ENCODE measurements around the gene ECE1. TPM values are rescaled to one million over a fixed set of nuclear protein-coding genes. Genes with fewer than 3 reads are reported as not detected.
A peak's percentile ranks its signal among the peaks of the same experiment; 100 is the strongest.
"Not testable (repeated sequence)": the region's sequence is repeated elsewhere in the genome, so short reads cannot be mapped to it uniquely, and the experiment has no call there.

Gene ECE1
- total RNA-seq, 1 experiment from 2014 or later, result 69.8 TPM

DNA sequence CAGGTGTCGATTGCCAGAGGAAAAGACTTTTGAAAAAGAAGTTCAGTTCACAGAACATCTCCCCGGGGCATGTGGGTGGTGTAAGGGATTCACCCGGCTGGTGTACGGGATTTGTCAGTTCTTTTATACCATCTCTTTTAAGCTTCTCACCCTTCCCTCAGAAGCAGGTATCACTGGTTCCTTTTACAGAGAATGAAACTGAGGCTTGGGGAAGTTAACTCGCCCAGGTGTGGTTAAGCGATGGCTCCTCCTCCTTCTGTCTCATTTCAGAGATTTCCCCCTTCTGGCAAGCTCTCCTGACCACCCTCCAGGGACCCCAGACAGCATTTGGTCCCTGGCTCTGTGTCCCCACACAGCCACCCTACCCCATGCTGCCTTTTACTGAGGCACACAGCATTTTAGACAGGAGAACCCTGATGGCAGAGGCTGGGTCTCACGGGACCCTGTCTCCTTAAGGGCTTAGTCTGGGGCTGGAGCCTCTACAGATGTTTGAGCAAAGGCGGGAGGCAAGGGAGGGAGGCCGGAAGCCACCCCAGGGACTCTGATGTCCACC is 2.8 kb upstream of the ECE1 start:
- DNase-seq (ENCODE audit: low read depth), result no peak

DNA sequence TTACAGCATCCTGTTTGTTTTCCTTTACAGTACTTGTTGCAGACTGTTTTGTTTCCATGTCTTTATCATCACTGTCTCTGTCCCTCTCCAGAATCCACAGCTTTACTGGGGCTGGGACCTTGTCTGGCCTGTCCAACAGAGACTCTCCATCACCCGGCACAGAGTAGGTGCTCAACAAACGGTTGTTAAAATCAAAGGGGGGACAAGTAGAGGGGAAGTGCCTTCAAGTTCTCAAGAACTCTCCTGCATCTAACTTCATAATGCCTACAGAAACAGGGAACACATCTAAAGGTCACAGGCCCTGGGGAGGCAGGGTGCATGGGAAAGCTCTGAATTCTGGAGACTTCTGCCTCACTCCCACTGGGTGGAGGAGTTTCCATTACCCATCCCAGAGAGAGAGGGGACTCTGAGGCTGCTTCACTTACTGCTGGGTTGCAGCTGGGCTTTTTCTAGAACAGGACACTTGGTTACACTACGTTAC is 2.3 kb upstream of the ECE1 start:
- no peak for DNase-seq (ENCODE audit: low read depth)

DNA sequence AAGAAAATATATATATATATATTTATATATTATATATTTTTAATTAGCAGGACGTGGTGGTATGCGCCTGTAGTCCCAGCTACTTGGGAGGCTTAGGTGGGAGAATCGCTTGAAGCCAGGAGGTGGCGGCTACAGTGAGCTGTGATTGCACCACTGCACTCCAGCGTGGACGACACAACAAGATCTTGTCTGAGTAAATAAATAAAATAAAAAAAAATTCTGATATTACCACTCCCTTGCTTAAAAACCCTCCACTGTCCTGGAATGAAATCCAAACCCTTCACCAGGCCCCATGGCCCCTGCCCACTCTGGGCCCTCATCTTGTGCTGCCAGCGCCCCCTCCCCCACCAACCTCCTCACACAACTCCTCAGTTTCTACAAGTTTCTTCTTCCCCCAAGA is 1.7 kb upstream of the ECE1 start:
- no peak for DNase-seq (ENCODE audit: low read depth)

DNA sequence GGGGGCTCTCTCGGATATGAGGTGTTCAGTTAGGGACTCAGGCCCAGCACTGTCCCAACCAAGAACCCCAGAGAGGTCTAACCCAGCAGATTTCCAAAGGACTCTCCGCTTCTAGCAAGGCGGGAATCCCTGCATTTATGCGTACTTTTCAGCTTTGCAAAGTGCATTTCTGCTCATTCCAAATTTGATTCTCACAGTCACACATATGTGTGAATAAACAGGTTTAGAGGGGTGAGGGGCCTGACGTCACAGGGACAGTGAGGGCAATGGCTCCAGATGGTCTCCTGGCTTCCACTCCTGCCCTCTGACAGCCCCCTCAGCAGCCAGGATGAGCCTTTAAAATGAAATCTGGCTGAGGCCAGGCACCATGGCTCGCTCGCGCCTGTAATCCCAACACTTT is 921 bp upstream of the ECE1 start:
- no peak for DNase-seq (ENCODE audit: low read depth)

DNA sequence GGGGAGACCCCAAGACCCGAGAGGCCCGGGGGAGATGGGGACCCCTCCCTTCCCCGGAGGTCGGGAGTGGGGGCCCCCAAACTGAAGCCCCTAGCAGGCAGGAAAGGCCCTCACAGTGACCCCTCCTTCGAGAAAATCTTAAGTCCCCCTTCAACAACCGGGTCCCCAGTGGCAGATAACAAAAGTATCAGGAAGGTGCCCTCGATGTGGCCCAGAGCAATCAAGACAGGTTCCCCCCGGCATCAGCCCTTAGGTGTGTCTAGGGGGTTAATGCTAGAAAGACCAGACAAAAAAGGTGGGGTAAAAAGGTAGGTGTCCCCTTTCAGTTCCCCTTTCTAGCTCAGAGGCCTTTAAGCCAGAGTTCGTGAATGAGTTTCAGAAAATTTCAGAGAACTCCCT is 282 bp upstream of the ECE1 start:
- no peak for DNase-seq (ENCODE audit: low read depth)

DNA sequence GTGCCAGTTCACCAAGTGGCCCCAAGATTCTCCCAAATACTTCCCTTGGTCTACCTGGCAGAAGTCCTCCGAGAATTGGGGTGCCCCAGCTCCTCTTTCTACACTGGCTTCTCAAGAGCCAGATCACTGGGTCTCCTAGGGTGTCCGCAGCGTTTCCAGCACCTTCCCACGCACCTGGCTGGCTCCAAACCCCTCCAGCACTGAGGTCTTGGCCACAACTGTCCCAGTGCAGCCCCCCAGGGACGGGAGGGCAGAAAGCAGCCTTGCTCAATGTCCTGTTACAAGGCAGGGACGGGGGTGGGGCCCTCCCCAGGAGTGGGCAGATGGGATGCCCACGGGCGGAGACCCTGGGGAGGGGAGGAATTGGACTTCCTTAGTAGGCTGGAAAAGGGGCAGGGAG is 1.1 kb downstream of the ECE1 start:
- DNase-seq (ENCODE audit: low read depth), result no peak

DNA sequence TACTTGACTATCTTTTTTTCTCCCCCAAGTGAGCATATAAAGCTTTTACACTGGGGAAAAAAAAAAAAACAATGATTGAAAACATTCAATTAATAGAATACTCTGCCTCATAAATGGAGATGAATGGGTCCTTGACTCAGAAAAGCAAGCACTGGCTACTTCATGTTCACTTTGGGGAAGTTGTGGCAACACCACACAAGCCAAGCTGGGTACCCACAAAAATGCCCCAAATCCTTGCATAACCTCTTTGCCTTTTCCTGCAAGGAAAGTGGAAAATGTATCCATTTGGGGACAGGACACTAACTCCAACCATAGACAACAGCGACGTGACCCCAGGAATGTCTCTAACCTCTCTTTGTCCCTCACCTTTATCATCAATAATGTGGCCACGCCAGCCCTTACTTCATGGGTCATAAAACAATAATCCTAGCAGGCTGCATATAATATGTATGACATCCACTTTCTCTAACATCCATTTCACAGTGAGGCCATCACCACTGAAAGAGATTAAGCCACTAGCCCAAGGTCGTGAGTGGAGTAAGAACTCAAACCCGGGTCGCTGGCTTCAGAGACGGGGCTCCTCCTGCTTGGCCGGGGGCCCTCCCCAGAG is 2.3 kb downstream of the ECE1 start:
- DNase-seq (ENCODE audit: low read depth), result no peak

DNA sequence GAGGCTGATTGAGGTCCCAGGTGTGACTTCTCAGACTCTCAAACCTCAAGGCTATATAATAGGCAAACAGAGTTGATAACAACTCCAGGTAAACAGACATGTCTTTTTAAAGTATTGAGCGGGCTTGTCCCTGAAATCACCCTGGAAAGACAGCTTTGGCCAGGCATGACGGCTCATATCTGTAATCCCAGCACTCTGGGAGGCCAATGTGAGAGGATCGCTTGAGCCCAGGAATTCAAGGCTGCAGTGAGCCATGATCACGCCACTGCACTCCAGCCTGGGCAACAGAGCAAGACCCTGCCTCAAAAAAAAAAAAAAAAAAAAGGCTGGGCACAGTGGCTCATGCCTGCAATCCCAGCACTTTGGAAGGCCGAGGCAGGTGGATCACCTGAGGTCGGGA is 4.9 kb downstream of the ECE1 start:
- not testable (repeated sequence) for DNase-seq (ENCODE audit: low read depth)

DNA sequence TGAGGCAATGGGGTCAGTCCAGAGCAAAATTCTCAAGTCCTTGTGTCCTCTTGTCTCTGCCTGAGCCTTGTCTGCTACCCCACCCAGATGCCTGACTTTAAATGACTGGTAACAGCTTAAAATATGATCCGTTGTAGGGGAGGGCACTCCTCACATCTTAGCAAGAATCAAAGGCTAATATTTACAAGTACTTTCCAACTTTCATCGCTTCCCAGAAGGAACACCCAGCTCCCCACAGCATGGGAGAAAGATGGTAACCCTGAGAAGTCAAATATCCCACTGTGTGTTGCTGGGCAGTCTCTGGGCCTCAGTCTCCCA is 5.2 kb downstream of the ECE1 start:
- DNase-seq (ENCODE audit: low read depth), result no peak

DNA sequence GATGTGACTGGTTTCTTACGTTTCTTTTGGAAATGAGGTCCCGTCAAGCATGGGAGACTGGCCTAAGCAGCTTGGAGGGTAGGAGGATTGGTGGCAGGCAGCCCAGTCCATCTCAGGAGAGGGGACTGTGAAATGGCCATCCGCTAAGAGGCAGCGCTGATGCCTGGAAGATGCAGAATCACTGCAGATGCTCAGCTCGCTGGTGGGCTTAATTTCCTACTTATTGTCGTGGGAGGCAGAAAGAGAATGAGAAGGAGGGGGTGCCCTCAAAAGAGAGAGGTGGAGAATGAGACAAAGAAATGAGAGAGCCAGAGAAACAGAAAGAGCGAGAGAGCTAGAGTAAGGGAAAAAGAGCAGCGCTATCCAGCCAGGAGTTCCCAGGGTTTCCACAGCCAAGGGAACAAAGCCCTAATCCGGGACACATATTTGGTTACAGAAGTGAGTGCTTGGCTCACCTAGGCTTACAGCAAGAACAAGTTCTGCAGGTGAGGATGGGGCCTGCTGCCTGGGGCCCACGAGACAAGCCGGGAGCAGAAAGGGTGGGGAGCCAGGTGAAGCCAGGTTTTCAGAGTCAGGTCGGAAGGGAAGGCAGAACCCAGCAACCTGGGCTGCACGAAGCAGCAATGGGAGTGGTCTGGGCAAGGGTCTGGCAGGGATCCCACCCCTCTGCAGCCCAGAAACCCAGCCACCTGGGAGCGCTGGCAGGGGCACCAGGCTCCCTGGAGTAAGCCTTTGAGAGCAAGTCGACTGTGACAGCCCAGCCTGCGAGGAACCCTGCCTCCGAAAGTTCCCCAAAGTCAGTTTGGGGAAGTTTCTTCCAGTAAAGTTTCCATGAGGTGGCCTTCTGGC is 5.8 kb downstream of the ECE1 start:
- DNase-seq (ENCODE audit: low read depth), result no peak

DNA sequence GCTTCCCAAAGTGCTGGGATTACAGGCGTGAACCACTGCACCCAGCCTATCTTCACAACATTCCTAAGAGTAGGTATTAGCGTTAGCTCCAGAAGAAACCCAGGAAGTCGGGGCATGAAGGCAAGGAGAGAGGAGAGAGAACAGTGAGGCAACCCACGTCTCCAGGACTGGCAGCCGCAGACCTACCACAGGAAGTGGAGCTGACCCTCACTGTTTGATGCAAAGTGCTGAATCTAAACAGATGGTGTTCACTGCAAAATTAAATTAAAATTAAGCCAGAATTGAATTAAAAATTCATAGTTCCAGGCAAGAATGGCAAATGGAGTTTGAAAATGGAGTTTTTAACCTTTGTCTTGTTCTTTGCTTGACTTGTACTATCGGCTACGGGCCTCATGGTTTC is 6.7 kb downstream of the ECE1 start:
- no peak for DNase-seq (ENCODE audit: low read depth)

DNA sequence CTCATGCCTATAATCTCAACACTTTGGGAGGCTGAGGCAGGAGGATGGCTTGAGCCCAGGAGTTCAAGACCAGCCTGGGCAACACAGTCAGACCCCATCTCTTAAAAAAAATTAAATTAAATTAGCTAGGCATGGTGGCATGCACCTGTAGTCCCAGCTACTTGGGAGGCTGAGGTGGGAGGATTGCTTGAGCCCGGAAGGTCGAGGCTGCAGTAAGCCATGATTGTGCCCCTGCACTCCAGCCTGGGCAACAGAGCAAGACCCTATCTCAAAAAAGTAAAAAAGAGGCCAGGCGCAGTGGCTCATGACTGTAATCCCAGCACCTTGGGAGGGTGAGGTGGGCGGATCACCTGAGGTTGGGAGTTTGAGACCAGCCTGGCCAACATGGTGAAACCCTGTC is 8.2 kb downstream of the ECE1 start:
- DNase-seq (ENCODE audit: low read depth), result not testable (repeated sequence)

DNA sequence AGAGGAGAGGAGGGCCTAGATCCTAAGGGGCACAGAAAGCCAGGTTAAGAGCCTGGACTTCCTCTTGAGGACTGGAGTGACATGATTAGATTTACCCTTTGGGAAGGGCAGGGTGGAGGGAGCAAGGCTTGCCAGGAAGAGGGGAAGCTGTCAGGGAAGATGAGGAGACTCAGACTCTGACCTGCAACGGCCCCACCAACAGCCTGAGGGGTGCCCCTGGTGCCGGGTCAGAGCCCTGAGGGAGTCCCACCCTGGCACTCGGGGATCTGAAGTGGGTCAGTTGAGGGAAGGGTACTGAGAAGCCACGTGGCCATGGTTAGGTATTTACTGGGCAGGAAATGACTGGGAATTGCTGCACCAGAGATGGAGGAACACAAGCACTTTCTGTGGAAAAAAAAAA is 9.8 kb downstream of the ECE1 start:
- no peak for DNase-seq (ENCODE audit: low read depth)

DNA sequence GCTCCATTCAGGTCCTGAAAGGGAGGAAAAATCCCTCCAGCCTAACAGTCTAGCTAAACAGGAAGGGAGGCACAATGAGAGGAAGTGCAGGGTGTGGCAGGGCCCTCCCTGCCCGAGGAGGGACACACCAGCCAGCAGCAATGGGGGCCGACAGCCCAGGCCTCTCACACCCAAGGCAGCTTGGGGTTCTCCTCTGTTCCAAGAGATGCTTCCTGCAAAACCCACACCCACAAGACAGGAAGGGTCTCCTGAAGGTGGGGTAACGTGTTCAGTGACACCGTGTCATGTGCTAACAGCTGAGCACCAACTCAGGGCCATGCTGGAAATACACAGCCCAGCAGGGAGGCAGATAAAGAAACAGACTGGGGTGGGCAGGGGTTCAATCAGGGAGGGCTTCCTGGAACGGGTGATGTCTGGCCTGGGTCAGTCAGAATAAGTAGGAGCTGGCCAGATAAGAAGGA is 10.2 kb downstream of the ECE1 start:
- peak; percentile 51 for DNase-seq (ENCODE audit: low read depth)

DNA sequence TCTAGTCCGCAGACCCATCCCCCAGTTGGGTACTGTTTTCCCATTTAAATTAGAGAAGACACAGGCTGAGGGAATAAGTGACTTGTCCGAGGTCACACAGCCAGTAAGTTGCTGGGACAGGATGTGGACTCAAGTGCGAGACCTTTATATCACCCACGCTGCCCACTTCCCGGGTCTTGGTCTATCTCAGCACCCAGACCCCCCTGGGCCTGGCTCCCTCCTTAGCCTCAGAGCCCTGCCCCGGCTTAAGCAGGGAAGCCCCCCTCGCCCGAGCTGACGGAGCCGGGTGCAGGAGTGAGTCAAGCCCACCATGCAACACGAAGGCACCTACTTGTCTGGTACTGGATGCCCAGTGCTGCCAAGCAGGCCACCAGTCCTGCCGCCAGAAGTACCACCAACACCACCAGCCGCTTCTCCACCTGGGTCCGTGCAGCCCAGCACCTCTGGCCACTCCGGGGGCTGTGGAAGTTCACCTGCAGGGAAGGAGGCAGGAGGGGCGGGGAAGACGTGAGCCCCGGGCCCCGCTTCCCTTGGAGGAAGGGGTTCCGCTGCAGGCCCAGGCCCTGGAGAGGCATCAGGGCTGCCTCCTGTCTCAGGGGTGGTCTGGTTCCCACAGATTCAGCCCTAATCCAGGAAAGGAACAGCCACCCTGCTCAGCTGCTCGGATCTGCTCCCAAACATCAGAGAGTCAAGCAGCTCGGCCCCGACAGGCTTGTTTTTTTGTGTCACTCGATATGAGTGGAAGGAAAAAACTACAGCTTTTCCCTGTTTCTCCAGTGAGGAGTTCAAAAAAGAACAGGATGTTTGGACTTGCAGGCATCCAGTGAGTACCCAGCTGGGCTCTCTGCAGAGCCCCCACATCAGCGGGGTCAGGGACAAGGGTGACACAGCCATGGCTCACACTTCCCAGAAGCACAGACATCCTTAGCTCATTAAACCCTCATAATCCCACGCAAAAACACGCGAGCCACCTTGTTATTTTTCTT is 11.1 kb downstream of the ECE1 start:
- no peak for DNase-seq (ENCODE audit: low read depth)

DNA sequence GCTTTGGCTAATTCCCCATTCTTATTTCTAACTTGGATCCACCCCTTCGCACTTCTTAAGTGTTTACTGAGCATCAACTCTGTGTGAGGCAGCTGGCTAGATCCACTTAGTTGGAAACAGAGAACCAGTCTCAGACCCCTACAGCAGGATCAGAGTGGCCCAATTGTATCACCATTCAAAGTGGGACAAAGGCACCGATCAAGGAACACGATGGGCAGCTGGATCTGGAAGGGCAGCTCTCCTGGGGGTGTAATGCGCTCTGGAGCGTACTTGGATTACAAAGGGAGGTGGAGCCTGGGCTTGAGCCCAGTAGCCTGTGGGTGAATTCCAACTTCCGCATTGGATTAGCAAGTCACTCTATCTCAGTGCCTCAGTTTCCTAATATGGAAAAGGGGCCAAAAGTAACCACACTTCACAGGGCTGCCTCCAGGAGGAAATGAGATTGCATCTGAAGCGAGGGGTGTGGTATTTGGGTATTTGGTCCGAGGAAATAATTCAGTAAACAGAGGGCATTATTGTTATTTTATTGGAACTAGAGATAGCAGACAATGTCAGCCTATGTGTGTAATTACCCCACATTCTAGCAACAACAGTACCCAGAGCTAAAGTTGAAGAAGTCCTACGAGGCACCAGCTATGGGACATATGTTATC is 11.9 kb downstream of the ECE1 start:
- DNase-seq (ENCODE audit: low read depth), result no peak

DNA sequence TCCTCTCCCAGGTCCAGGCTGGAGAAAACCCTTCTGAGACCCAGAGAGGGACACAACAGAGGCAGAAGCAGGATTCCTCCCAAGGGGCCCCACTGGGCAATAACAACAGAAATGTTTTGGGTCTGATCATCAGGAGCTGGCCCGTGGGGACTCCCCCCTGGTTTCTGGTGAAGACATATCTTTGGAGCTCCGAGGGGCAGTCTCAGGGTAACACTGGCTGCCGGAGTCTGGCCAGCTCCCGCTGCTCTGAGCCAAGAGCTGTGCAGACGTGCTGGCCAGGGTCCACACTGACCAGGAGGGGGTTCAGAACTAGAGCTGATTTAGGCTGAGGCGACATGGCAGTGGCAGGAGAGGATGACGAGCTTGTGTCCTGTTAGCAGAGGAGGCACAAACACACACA is 13.1 kb downstream of the ECE1 start:
- no peak for DNase-seq (ENCODE audit: low read depth)

DNA sequence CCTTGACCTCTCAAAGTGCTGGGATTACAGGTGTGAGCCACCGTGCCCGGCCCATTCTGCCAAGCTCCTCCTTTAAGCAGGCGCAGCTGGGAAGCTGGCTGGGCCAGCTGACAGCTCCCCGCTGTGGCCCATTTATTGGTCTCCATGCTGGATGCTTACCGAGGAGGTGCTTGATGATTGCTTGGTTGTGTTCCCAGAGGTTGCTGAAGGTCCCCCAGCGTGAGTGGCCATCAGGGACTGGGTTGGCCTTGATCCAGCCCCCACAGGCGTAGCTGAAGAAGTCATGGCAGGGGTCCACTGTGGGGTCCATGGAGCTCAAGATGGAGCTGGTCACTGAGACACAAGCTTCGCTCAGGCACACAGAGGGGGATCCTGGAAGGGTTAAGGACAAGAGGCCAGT is 17.7 kb downstream of the ECE1 start:
- DNase-seq (ENCODE audit: low read depth), result no peak

DNA sequence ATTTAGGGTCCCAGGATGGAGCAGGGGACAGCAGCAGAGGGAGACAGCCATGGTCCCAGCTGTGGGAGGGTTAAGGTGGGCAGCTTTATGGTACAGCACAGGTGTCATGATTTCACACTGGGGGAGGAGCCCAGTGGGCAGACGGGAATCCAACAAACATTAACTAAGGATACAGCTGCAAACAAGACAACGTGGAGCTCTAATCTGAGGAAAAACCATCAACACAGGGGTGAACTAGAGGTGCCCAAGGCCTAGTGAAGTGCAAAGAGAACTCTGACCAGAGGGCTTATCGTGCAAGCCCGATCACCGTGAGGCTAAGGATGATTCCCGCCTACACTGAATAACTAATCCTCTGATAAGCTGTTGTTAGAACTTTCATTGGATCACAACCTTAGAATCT is 18.7 kb downstream of the ECE1 start:
- no peak for DNase-seq (ENCODE audit: low read depth)

DNA sequence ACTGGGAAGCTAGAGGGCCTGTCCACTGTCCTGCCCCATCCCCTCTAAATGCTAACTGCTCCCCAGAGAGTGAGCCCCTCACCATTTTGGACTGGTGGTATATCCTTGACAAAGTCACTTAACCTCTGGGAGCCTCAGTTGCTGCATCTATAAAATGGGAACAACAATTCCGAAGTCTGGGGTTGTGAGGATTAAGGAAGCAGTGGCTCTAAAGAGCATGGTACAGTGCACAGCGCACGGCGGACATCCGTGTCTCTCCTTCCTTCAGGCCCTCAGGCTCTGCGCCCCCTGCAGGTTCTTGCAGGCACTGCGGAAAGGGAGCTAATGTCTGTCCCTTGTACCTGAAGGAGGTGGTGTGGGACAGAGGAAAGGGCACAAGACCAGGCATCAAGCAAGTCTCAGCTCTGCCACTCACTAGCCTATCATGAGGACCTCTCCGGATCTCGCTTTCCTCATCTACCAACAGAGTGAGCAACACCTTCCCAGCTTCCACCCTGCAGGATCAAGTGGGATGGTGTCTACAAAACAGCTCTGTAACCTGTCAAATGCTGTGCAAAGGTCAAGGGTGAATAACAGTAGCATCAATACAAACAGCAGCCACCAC is 20.1 kb downstream of the ECE1 start:
- peak; percentile 79 for DNase-seq (ENCODE audit: low read depth)

DNA sequence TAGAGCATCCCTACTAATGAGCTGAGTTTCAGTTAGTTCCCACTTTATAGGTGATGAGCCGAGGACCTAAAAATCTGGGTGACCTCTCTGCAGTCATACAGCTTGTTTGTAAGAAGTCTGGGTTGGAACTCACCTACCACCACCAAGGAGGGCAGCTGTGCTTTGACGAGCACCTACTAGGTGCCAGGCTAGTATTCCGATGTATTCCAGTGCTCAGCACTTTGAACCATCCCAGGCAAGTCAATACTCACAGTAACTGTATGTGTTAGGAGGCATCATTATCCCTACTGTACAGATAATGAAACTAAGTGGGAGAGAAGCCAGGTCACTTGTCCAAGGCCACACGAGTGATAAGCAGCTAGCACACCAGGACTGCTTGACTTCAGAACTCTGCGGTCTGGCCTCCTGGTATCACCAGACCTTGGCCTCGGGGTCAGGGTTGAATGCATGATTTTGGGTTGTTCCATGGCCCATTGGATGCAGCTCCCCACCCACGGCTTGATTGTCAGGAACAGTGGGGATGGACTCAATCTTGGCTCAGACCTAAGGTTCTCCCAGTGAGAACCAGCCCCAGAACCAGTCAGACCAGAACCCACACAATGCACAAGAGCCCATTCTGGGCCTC is 20.7 kb downstream of the ECE1 start:
- no peak for DNase-seq (ENCODE audit: low read depth)
